GM10847 (cell line): ENCODE results near the gene GDA.

Experiments used
- POLR2A ChIP-seq: IDR thresholded peaks from 2 replicates; pipeline ENCODE4 v1.6.1; 2011; ENCODE audit not compliant: insufficient read length; ENCODE audit errors: extremely low read depth

The GDA gene

DNA sequence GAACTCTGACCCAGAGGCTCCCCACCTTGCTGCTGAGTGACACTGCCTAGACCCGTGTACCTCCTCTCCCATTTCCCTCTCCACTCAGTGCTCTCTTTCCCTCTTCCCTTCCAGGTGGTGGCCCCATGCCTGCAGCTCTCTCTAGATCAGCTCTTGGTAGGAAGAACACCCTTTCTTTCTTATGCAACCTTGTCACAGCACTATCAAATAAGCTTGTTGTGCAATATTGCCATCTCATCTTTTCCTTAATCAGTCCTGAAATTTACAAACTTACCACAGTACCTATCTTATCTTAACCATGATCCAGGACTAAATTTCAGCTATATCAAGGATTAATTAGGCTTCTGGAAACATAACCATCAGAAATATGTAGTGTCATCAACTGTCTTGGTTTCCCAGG lies 127.2 kb downstream of the GDA start:
- TF ChIP-seq POLR2A = no peak

- TF ChIP-seq POLR2A = no peak
Measured at GRCh38 chr9:72278959-72279358, 129.7 kb downstream of the GDA start.

DNA sequence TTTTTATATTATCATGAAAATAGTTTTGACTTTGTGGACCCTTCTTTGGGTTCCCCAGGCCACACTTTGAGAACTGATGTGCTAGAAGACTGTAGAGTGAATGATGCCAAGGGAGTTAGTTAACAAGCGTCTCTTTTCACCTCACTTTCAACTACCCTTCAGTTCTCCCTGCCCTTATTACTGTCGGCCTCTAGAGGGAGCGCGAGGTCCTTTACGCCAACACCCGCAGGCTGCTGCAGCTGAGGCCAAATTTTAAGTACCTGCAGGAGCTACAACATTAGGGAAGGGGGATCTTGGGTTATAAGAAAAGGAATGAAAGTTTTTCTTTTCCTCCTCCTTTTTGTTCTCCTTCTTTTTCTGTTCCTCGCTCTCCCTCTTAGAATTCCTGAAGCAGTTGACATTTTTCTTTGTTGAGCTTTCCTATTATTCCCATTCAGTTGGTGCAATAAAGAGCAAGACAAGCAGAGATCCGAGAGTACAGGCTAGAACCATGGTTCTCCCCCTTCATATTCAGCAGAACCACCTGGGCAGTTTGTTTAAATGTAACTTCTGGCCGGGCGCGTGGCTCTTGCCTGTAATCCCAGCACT lies 131.8 kb downstream of the GDA start:
- no peak for TF ChIP-seq POLR2A

DNA sequence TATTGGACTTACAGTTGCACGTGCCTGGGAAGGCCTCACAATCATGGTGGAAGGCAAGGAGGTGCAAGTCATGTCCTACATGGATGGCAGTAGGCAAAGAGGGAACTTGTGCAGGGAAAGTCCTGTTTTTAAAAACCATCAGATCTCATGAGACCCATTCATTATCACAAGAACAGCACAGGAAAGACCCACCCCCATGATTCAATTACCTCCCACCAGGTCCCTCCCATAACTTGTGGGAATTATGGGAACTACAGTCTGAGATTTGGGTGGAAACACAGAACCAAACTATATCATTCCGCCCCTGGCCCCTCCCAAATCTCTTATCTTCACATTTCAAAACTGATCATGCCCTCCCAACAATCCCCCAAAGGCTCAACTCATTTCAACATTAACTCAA lies 140.2 kb downstream of the GDA start:
- no peak for TF ChIP-seq POLR2A

DNA sequence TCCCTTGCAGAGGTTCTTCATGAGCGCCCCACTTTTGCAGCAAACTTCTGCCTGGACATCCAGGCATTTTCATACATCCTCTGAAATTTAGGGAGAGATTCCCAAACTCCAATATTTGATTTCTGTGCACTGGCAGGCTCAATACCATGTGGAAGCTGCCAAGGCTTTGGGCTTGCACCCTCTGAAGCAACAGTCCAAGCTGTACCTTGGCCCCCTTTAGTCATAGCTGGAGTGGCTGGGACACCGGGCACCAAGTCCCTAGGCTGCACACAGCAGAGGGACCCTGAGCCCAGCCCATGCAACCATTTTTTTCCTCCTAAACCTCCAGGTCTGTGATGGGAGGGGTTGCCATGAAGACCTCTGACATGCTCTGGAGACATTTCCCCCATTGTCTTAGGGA lies 141.1 kb downstream of the GDA start:
- TF ChIP-seq POLR2A = no peak

- no peak for TF ChIP-seq POLR2A
Measured at GRCh38 chr9:72292256-72292682, 143.0 kb downstream of the GDA start.

DNA sequence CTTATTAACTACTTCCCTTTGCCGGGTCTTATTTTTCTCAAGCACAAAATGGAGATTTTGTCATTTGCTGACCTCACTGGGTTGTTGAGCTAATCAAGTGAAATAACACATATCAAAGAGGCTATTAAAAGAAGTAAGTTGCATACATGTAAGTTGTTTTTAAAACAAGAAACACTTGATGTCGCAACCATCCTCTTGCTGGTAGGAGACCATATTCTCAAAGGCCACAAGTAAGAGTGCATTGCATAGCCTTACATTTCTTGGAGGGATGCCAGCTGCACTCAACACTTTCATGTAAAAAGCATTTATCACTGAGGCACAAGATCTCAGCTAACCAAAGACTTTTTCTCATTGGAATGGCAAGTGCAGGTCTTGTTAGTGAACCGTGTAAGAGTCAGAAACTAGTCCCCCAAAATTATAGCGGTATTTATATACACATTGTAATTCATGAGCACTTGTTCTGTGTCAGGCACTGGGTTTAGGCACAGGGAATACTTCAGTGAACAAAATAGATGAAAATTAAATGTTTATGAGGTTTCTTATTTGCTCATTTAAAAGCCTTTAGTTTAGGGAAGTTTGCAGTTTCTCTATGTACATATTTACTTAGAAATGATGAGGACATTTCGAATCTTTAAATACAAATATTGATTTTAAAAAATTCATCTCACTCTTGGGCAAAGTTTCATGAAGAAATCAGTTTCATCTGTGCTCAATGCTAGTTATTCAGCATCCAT lies 143.8 kb downstream of the GDA start:
- TF ChIP-seq POLR2A = no peak

DNA sequence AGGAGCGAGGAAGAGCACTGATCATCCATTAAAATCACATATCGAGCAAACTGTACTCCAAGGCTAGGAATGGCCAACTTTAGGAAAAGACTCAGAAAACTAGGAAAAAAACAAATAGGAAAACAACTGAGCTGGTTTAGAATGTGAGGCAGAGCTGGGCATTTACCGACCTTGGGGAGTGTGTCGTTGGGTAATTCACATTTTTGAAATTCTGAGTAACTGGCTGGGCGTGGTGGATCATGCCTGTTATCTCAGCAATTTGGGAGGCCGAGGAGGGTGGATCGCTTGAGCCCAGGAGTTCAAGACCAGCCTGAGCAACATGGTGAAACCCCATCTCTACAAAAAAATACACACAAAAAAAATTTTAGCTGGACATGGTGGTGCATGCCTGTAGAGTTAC lies 145.7 kb downstream of the GDA start:
- no peak for TF ChIP-seq POLR2A

- TF ChIP-seq POLR2A = no peak
Measured at GRCh38 chr9:72297516-72297915, 148.3 kb downstream of the GDA start.

DNA sequence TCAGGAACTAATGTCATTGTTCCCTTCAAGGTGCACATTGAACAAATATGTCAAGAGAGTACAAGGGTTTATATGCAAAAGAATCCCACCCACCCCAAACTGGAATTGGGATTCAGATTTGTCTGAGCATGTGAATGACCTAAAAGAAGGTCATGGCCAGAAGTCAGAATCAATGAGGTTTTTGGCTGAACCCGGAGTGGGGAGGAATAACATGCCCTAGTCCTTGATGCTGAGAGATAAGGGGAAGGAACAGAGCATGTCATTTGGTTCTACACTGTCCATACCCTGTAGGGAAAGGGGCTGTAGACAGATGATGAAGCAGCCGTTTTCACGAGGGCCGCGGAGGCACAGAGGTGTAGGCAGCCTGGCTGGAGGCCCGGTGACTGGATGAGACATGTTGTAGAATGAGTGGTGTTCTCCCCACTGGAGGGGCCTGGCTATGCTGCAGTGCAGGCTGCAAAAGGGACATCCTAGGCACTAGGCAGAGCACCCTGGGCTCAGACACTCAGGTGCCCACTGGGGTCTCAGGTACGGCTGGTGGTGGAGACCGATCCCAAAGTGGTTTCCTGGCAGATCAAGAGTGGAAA lies 149.9 kb downstream of the GDA start:
- no peak for TF ChIP-seq POLR2A

DNA sequence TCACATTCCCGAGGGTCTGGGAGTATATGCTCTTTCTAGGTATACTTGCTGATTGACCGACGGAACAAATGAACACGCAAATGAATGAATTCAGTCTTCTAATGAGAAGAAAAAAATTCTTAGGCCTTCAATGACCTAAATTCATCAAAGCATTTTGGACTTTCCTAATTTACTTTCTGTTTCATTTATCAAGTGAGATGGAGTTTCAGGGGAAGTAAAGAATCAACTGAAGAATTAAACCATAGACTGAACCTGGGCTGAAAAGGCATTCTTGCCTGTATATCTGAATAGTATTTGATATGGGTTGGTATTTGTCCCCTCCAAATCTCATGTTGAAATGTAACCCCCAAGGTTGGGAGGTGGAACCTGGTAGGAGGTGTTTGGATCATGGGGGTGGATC lies 151.6 kb downstream of the GDA start:
- TF ChIP-seq POLR2A = no peak
